CD4-positive, alpha-beta T cell (primary cell): ENCODE data around the gene TMEM87A. TPM values are rescaled to one million over a fixed set of nuclear protein-coding genes. Genes with fewer than 3 reads are reported as not detected.

ENCODE experiments used
- ATAC-seq: fragments of 200-7000 bp; cut with Tn5 transposase; one replicate; pipeline ENCODE4 v1.10.0; 2022; ENCODE audit warnings: mild to moderate bottlenecking; ENCODE audit not compliant: poor library complexity
- CTCF ChIA-PET: fragments of 350-600 bp; sonication (Branson Sonifier 250); formaldehyde crosslinking; loops from one replicate; lab custom pipeline; 2021; ENCODE audit warnings: antibody characterized with exemption, inconsistent platforms; lab: Charles Lee
- POLR2A ChIA-PET: fragments of 350-600 bp; sonication (Branson Sonifier 250); formaldehyde crosslinking; loops from one replicate; lab custom pipeline; 2021; ENCODE audit warnings: antibody characterized with exemption, inconsistent platforms; lab: Charles Lee
- DNase-seq, 14 experiments: peaks; one replicate each; pipeline ENCODE4 v3.0.0-alpha.2; 2013 to 2020; ENCODE audit warnings: mixed read lengths in 2 of 14
- H3K27ac ChIP-seq, 2 donors: one replicate each; pipeline versions ENCODE4 v1.5.1 to v1.7.0; 2013; ENCODE audit warnings: low read length in 2 of 2, low read depth in 1 of 2, mild to moderate bottlenecking in 1 of 2
- H3K27me3 ChIP-seq, 2 experiments: 1 replicate in 1 of 2; 2 replicates in 1 of 2; pipeline versions ENCODE4 v1.6.1 to v1.7.0; 2013; ENCODE audit warnings: low read length in 2 of 2, control low read depth in 1 of 2, mild to moderate bottlenecking in 1 of 2, moderate library complexity in 1 of 2; ENCODE audit not compliant: insufficient read depth in 2 of 2, control insufficient read depth in 1 of 2
- H3K36me3 ChIP-seq: one replicate; pipeline ENCODE4 v1.6.1; 2013; ENCODE audit warnings: low read length, control low read depth; ENCODE audit not compliant: insufficient read depth
- H3K4me1 ChIP-seq: one replicate; pipeline ENCODE4 v1.6.1; 2013; ENCODE audit warnings: low read length, control low read depth; ENCODE audit not compliant: insufficient read depth
- H3K4me3 ChIP-seq: one replicate; pipeline ENCODE4 v1.5.1; 2013; ENCODE audit warnings: mild to moderate bottlenecking, low read length, moderate library complexity
- H3K9me3 ChIP-seq, 2 experiments: 1 replicate in 1 of 2; 2 replicates in 1 of 2; pipeline versions ENCODE4 v1.6.1 to v1.7.0; 2013; ENCODE audit warnings: low read length in 2 of 2, mild to moderate bottlenecking in 2 of 2, control low read depth in 1 of 2, moderate library complexity in 1 of 2; ENCODE audit not compliant: control insufficient read depth in 1 of 2, insufficient read depth in 1 of 2
- H3K27ac Mint-ChIP-seq: one replicate; pipeline ENCODE4 v1.8.0; 2020; ENCODE audit warnings: mixed read lengths
- H3K27me3 Mint-ChIP-seq: one replicate; pipeline ENCODE4 v1.8.0; 2021; ENCODE audit warnings: mixed read lengths
- H3K36me3 Mint-ChIP-seq: one replicate; pipeline ENCODE4 v1.8.0; 2021; ENCODE audit warnings: low read depth, mixed read lengths
- H3K4me1 Mint-ChIP-seq: one replicate; pipeline ENCODE4 v1.8.0; 2021; ENCODE audit warnings: low read depth, mixed read lengths
- H3K4me3 Mint-ChIP-seq: one replicate; pipeline ENCODE4 v1.8.0; 2020; ENCODE audit warnings: mild to moderate bottlenecking, mixed read lengths
- H3K9me3 Mint-ChIP-seq: one replicate; pipeline ENCODE4 v1.8.0; 2020; ENCODE audit warnings: mixed read lengths
- intact Hi-C, 2 experiments: fragments of 100-400 bp; cut with DNase I in 1 of 2; cut with micrococcal nuclease in 1 of 2; formaldehyde crosslinking; loops; one replicate each; pipeline versions ENCODE4 v1.15.1 to v1.9.0; 2023 to 2025; cut with DNase I, micrococcal nuclease
- total RNA-seq, 174 experiments: library from RNA in 2 of 174; stranded (reverse) in 2 of 174; gene quantifications; one replicate each; pipeline ENCODE4 v1.2.3 and lab custom pipeline; 2021 to 2026
- TF ChIP-seq, protein P1 (sequence below): fragments of 200-600 bp; IDR thresholded peaks from one replicate; pipeline ENCODE4 v1.8.0; 2022; ENCODE audit warnings: antibody characterized with exemption, mild to moderate bottlenecking

The TMEM87A gene
- total RNA-seq, 2 experiments from 2014 or later = 48.7 to 51.4 TPM

DNA sequence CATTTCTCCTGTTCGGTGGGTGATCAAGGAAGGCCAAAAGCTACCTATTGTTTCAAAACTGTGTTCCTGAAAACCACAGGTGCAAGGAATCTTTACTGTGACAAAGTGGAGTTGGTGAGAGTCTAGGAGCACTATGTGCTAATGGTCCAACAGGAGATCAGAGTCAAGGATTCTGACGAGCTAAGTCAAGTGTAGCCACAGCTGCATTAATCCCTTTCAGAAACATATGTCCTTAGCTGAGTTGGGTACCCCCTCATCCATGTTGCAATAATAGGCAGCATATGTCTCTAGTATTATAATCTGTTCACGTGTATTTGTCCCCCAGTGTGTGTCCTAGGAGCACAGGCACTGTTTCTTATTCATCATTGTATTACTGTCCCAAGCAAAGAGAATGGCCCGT, 66.8 kb downstream of the TMEM87A start:
- Mint-ChIP-seq H3K27me3 (no peaks in the 10 kb centered on the region), H3K4me1 (peaks cover 61% of the 10 kb centered on the region), H3K4me3 (peak overlapping the region; percentile 82), H3K36me3 (peaks cover 47% of the 10 kb centered on the region), H3K9me3 (no peaks in the 10 kb centered on the region), H3K27ac (peak overlapping the region; percentile 77)
- ATAC-seq (no peak), DNase-seq (no peak)
- TF ChIP-seq, protein P1, sequence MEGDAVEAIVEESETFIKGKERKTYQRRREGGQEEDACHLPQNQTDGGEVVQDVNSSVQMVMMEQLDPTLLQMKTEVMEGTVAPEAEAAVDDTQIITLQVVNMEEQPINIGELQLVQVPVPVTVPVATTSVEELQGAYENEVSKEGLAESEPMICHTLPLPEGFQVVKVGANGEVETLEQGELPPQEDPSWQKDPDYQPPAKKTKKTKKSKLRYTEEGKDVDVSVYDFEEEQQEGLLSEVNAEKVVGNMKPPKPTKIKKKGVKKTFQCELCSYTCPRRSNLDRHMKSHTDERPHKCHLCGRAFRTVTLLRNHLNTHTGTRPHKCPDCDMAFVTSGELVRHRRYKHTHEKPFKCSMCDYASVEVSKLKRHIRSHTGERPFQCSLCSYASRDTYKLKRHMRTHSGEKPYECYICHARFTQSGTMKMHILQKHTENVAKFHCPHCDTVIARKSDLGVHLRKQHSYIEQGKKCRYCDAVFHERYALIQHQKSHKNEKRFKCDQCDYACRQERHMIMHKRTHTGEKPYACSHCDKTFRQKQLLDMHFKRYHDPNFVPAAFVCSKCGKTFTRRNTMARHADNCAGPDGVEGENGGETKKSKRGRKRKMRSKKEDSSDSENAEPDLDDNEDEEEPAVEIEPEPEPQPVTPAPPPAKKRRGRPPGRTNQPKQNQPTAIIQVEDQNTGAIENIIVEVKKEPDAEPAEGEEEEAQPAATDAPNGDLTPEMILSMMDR = no peak
- intact Hi-C loops = loop anchor here (5.0 to 10.0 kb wide), 2 partner anchors 66 to 288 kb away; partner anchors contain the start of genes GANC (in 1 of the 2), SNAP23 (in 1 of the 2), TMEM87A (in 1 of the 2) and ZNF106 (in 1 of the 2)
- H3K27ac ChIP-seq = no peak overlapping the region
- ChIA-PET POLR2A (interaction anchor here (3.6 kb wide), 1 partner anchor 67 kb away, joined by 40 read pairs; the partner anchor contains the start of genes GANC and TMEM87A), CTCF (no interaction called here)
- H3K27me3 ChIP-seq = no peaks in the 10 kb centered on the region
- peaks cover 28% of the 10 kb centered on the region for H3K36me3 ChIP-seq
- no peak overlapping the region for H3K4me3 ChIP-seq
- no peaks in the 10 kb centered on the region for H3K9me3 ChIP-seq
- peaks cover 31% of the 10 kb centered on the region for H3K4me1 ChIP-seq

DNA sequence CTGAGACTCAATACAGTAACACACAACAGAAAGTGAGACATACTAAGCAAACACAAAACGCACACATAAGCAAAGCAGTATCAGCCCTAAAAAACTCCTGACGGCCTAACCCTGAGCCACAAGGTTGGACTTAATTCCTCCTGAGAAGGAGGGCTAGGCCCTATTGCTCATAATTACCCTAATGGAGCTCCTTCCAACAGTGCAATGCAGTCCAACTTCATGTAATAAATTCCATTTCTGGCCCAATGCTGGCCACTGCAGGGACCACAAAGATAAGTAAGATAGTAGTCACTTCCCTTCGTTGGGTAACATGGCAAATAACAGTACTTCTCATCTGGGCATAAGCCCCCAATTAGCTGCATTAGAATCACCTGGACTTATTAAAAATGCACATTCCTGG, 69.3 kb downstream of the TMEM87A start:
- peaks cover 25% of the 10 kb centered on the region for H3K36me3 ChIP-seq
- H3K4me3 ChIP-seq = no peak overlapping the region
- CTCF ChIA-PET = no interaction called here
- Mint-ChIP-seq H3K9me3 (no peaks in the 10 kb centered on the region), H3K4me1 (peaks cover 78% of the 10 kb centered on the region), H3K36me3 (peaks cover 46% of the 10 kb centered on the region), H3K4me3 (peak overlapping the region; percentile 56), H3K27ac (no peak overlapping the region), H3K27me3 (no peaks in the 10 kb centered on the region)
- intact Hi-C loops = loop anchor here in 1 of 2 experiments (10.0 kb wide), 1 partner anchor 291 kb away; the partner anchor contains the start of genes SNAP23 and ZNF106
- DNase-seq (no peak), ATAC-seq (no peak)
- POLR2A ChIA-PET = no interaction called here
- TF ChIP-seq, protein P1 = no peak
- H3K27ac ChIP-seq = no peak overlapping the region
- no peaks in the 10 kb centered on the region for H3K27me3 ChIP-seq
- H3K9me3 ChIP-seq = no peaks in the 10 kb centered on the region
- peaks cover 31% of the 10 kb centered on the region for H3K4me1 ChIP-seq

DNA sequence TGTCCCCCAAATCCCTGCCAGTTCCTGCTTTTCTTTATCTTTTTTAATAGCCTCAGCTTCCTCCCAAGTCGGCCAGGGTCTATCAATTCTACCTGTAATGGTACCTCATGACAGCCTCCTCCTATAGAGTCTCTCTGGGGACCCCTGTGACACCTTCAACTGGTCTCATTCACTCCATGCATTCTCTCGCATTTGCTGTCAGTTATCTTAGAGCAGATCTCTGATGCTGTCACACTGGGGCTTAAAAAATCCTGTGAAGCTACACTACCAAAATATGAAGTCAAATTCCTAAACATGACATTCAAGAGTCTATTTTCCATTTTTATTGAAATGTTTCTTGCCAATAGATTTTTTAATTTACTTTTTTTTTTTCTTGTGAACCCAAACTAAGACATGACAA, 70.6 kb downstream of the TMEM87A start:
- ATAC-seq (no peak), DNase-seq (no peak)
- H3K4me1 ChIP-seq = peaks cover 25% of the 10 kb centered on the region
- H3K27me3 ChIP-seq = no peaks in the 10 kb centered on the region
- Mint-ChIP-seq H3K4me1 (peaks cover 72% of the 10 kb centered on the region), H3K9me3 (no peaks in the 10 kb centered on the region), H3K36me3 (peaks cover 52% of the 10 kb centered on the region), H3K27me3 (no peaks in the 10 kb centered on the region), H3K27ac (no peak overlapping the region), H3K4me3 (no peak overlapping the region)
- TF ChIP-seq, protein P1 = no peak
- H3K36me3 ChIP-seq = peaks cover 38% of the 10 kb centered on the region
- H3K4me3 ChIP-seq = no peak overlapping the region
- H3K27ac ChIP-seq = no peak overlapping the region
- intact Hi-C loops = loop anchor here in 1 of 2 experiments (10.0 kb wide), 1 partner anchor 292 kb away; the partner anchor contains the start of genes SNAP23 and ZNF106
- no peaks in the 10 kb centered on the region for H3K9me3 ChIP-seq
- ChIA-PET CTCF (no interaction called here), POLR2A (no interaction called here)
